ENCODE measurements around the gene FBXO8.
"Not testable (repeated sequence)": the region's sequence is repeated elsewhere in the genome, so short reads cannot be mapped to it uniquely, and the experiment has no call there.

The FBXO8 gene

DNA sequence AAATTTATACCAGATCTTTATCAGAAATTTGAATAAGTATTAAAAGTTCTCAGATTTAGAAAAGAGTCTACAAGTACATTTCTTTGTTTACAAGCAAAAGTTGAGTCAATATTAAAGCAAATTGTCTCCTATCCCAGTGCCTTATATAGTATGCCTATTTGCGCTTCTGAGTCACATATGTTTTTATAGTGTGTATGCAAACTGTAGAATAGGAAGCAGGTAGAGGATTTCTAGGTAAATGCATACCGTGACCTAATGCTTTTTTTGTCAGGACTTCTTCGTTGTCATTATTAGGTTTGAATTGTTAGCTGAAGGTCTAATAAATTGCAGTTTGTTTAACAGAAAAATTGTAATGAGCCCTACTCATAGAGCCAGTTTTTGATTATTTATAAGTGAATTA lies 22.5 kb upstream of the FBXO8 start:
- Mint-ChIP-seq H3K9me3 (no peaks in the 10 kb centered on the region), H3K27ac (no peak overlapping the region), H3K4me3 (no peak overlapping the region), H3K27me3 (no peaks in the 10 kb centered on the region), H3K36me3 (ENCODE audit: low read depth) (peaks cover 74% of the 10 kb centered on the region), H3K4me1 (ENCODE audit: low read depth) (no peaks in the 10 kb centered on the region)
- DNase-seq = no peak

GRCh38 chr4:174304664-174305063 lies 21.2 kb upstream of the FBXO8 start:
- no peaks in the 10 kb centered on the region for H3K9me3 Mint-ChIP-seq
- H3K4me1 Mint-ChIP-seq (ENCODE audit: low read depth) = peaks cover 6% of the 10 kb centered on the region
- peaks cover 81% of the 10 kb centered on the region for H3K36me3 Mint-ChIP-seq (ENCODE audit: low read depth)
- no peak overlapping the region for H3K4me3 Mint-ChIP-seq
- H3K27me3 Mint-ChIP-seq = no peaks in the 10 kb centered on the region
- no peak overlapping the region for H3K27ac Mint-ChIP-seq
- DNase-seq = no peak

GRCh38 chr4:174303687-174304086 lies 20.2 kb upstream of the FBXO8 start:
- H3K9me3 Mint-ChIP-seq = no peaks in the 10 kb centered on the region

DNA sequence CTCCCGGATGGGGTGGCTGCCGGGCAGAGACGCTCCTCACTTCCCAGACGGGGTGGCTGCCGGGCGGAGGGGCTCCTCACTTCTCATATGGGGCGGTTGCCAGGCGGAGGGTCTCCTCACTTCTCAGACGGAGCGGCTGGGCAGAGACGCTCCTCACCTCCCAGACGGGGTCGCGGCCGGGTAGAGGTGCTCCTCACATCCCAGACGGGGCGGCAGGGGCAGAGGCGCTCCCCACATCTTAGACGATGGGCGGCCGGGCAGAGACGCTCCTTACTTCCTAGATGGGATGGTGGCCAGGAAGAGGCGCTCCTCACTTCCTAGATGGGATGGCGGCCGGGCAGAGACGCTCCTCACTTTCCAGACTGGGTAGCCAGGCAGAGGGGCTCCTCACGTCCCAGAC lies 11.7 kb upstream of the FBXO8 start:
- H3K27me3 Mint-ChIP-seq, H3K4me3 Mint-ChIP-seq, H3K9me3 Mint-ChIP-seq, DNase-seq, H3K27ac Mint-ChIP-seq: not testable (repeated sequence)
- Mint-ChIP-seq H3K4me1 (ENCODE audit: low read depth) (peaks cover 14% of the 10 kb centered on the region), H3K36me3 (ENCODE audit: low read depth) (peaks cover 55% of the 10 kb centered on the region)

More at GRCh38 chr4:174303687-174304086, 20.2 kb upstream of the FBXO8 start:
- peaks cover 6% of the 10 kb centered on the region for H3K4me1 Mint-ChIP-seq (ENCODE audit: low read depth)
- no peak overlapping the region for H3K27ac Mint-ChIP-seq
- no peak for DNase-seq
- no peaks in the 10 kb centered on the region for H3K27me3 Mint-ChIP-seq
- peaks cover 82% of the 10 kb centered on the region for H3K36me3 Mint-ChIP-seq (ENCODE audit: low read depth)
- H3K4me3 Mint-ChIP-seq = no peak overlapping the region

DNA sequence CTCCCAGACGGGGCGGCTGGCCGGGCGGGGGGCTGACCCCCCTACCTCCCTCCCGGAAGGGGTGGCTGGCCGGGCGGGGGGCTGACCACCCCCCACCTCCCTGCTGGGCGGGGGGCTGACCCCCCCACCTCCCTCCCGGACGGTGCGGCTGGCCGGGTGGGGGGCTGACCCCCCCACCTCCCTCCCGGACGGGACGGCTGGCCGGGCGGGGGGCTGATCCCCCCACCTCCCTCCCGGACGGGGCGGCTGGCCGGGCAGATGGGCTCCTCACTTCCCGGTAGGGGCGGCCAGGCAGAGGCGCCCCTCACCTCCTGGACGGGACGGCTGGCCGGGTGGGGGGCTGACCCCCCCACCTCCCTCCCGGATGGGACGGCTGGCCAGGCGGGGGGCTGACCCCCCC lies 11.2 kb upstream of the FBXO8 start:
- H3K4me1 Mint-ChIP-seq (ENCODE audit: low read depth) = peaks cover 11% of the 10 kb centered on the region
- DNase-seq, H3K27ac Mint-ChIP-seq, H3K4me3 Mint-ChIP-seq, H3K27me3 Mint-ChIP-seq, H3K9me3 Mint-ChIP-seq: not testable (repeated sequence)
- peaks cover 50% of the 10 kb centered on the region for H3K36me3 Mint-ChIP-seq (ENCODE audit: low read depth)

DNA sequence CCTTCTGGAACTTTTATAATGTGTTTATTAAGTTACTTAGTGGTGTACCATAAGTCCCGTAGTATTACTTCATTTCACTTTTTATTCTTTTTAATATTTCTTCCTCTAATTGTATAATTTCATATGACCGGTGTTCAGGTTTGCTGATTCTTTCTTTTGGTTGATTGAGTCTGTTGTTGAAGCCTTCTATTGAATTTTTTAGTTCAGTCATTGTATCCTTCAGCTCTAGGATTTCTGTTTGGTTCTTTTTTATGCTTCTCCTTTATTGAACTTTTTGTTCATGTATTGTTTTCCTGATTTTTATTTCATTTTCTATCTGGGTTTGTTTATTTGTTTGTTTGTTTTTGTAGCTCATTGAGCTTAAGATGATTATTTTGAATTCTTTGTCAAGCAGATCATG lies 9.0 kb upstream of the FBXO8 start:
- H3K36me3 Mint-ChIP-seq (ENCODE audit: low read depth) = peaks cover 36% of the 10 kb centered on the region
- DNase-seq = no peak
- peaks cover 24% of the 10 kb centered on the region for H3K4me1 Mint-ChIP-seq (ENCODE audit: low read depth)
- peaks cover 7% of the 10 kb centered on the region for H3K9me3 Mint-ChIP-seq
- no peak overlapping the region for H3K4me3 Mint-ChIP-seq
- no peaks in the 10 kb centered on the region for H3K27me3 Mint-ChIP-seq
- H3K27ac Mint-ChIP-seq = no peak overlapping the region

DNA sequence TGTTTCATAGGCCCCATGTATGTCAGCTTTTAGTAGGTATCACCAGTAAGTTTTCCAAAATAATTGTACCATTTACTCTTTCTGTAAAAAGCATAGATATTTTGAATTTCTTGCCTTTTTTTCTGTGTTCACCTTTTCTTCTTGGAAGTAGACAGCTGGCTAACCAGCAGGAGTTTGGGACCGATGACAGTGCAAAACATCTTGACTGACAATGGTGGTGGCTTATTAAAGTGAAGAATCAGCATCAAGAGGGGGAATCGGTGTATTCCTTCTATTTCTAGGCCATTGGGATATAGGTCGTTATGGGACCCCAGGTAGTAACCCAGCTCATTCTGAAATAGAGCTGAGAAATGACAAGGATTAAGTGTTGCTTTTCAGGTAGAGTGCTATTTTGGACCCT lies 3.4 kb upstream of the FBXO8 start:
- H3K36me3 Mint-ChIP-seq (ENCODE audit: low read depth) = peaks cover 37% of the 10 kb centered on the region
- no peak for DNase-seq
- H3K4me3 Mint-ChIP-seq = no peak overlapping the region
- H3K9me3 Mint-ChIP-seq = no peaks in the 10 kb centered on the region
- peaks cover 50% of the 10 kb centered on the region for H3K4me1 Mint-ChIP-seq (ENCODE audit: low read depth)
- H3K27me3 Mint-ChIP-seq = no peaks in the 10 kb centered on the region
- H3K27ac Mint-ChIP-seq = no peak overlapping the region

- no peaks in the 10 kb centered on the region for H3K27me3 Mint-ChIP-seq
- H3K9me3 Mint-ChIP-seq = no peaks in the 10 kb centered on the region
- H3K4me1 Mint-ChIP-seq (ENCODE audit: low read depth) = peaks cover 68% of the 10 kb centered on the region
Observed at GRCh38 chr4:174284487-174284886, 1.0 kb upstream of the FBXO8 start.

GRCh38 chr4:174282836-174283506 lies 496 bp downstream of the FBXO8 start:
- peaks cover 49% of the 10 kb centered on the region for H3K36me3 Mint-ChIP-seq (ENCODE audit: low read depth)
- no peaks in the 10 kb centered on the region for H3K27me3 Mint-ChIP-seq
- peak overlapping the region; percentile 99 for H3K4me3 Mint-ChIP-seq
- H3K4me1 Mint-ChIP-seq (ENCODE audit: low read depth) = peaks cover 72% of the 10 kb centered on the region
- peak overlapping the region; percentile 99 for H3K27ac Mint-ChIP-seq
- peak; percentile 79 for DNase-seq
- H3K9me3 Mint-ChIP-seq = no peaks in the 10 kb centered on the region

More at GRCh38 chr4:174284487-174284886, 1.0 kb upstream of the FBXO8 start:
- Mint-ChIP-seq H3K36me3 (ENCODE audit: low read depth) (peaks cover 43% of the 10 kb centered on the region), H3K4me3 (peak overlapping the region; percentile 99), H3K27ac (peak overlapping the region; percentile 99)
- no peak for DNase-seq

- no peak overlapping the region for H3K27ac Mint-ChIP-seq
- no peaks in the 10 kb centered on the region for H3K9me3 Mint-ChIP-seq
- no peaks in the 10 kb centered on the region for H3K27me3 Mint-ChIP-seq
- H3K36me3 Mint-ChIP-seq (ENCODE audit: low read depth) = peaks cover 43% of the 10 kb centered on the region
- DNase-seq = no peak
- H3K4me1 Mint-ChIP-seq (ENCODE audit: low read depth) = peaks cover 74% of the 10 kb centered on the region
- H3K4me3 Mint-ChIP-seq = peak overlapping the region; percentile 99
Observed at GRCh38 chr4:174281901-174282300, 1.6 kb downstream of the FBXO8 start.

- Mint-ChIP-seq H3K27me3 (no peaks in the 10 kb centered on the region), H3K4me3 (no peak overlapping the region), H3K9me3 (no peaks in the 10 kb centered on the region), H3K27ac (no peak overlapping the region), H3K36me3 (ENCODE audit: low read depth) (peaks cover 38% of the 10 kb centered on the region), H3K4me1 (ENCODE audit: low read depth) (peaks cover 70% of the 10 kb centered on the region)
- no peak for DNase-seq
Observed at GRCh38 chr4:174281182-174281737, 2.2 kb downstream of the FBXO8 start.

- peaks cover 66% of the 10 kb centered on the region for H3K4me1 Mint-ChIP-seq (ENCODE audit: low read depth)
- H3K9me3 Mint-ChIP-seq = no peaks in the 10 kb centered on the region
- H3K4me3 Mint-ChIP-seq = no peak overlapping the region
- H3K27me3 Mint-ChIP-seq = no peaks in the 10 kb centered on the region
- DNase-seq = no peak
- peaks cover 36% of the 10 kb centered on the region for H3K36me3 Mint-ChIP-seq (ENCODE audit: low read depth)
- no peak overlapping the region for H3K27ac Mint-ChIP-seq
Observed at GRCh38 chr4:174279433-174280155, 3.9 kb downstream of the FBXO8 start.

DNA sequence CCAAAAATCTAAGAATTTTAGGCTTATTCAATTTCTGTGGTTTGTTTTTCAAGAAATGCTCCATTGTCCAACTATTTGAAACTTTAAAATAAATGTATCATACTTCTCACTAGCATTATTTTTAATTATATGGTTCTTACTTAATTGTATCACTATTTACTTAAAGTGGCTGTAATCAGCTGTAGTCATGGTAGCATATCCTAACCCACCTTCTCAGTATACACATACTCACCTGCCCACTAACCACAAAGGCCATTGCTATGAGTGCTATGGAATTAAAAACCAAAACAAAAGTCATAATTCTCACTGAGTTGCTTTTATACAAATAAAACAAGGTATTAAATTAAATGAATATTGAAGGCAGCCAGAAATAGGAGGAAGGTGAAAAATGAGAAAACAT lies 5.0 kb downstream of the FBXO8 start:
- H3K27me3 Mint-ChIP-seq = no peaks in the 10 kb centered on the region
- no peaks in the 10 kb centered on the region for H3K9me3 Mint-ChIP-seq
- DNase-seq = no peak
- peaks cover 27% of the 10 kb centered on the region for H3K36me3 Mint-ChIP-seq (ENCODE audit: low read depth)
- no peak overlapping the region for H3K4me3 Mint-ChIP-seq
- no peak overlapping the region for H3K27ac Mint-ChIP-seq
- H3K4me1 Mint-ChIP-seq (ENCODE audit: low read depth) = peaks cover 71% of the 10 kb centered on the region

DNA sequence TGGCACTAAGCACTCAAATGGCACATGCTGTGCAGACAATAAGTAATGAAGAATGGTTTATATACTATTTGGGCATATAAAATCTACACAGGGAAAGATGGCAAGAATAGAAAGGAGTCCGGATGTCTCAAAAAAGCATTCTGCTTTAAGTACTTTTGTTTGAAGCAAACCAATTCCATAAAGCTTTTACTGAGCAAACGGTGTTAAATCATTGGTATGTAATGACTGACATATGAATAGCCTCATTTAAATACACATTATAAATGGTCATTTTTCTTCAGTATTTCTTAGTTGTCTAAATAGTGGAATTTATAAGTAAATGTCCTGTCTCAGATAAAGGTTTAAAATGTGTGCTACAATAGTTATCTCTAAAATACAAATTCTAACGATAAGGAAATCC lies 6.0 kb downstream of the FBXO8 start:
- H3K27me3 Mint-ChIP-seq = no peaks in the 10 kb centered on the region
- peaks cover 26% of the 10 kb centered on the region for H3K36me3 Mint-ChIP-seq (ENCODE audit: low read depth)
- H3K4me3 Mint-ChIP-seq = no peak overlapping the region
- H3K9me3 Mint-ChIP-seq = no peaks in the 10 kb centered on the region
- peaks cover 72% of the 10 kb centered on the region for H3K4me1 Mint-ChIP-seq (ENCODE audit: low read depth)
- no peak overlapping the region for H3K27ac Mint-ChIP-seq
- DNase-seq = no peak

- H3K27me3 Mint-ChIP-seq = no peaks in the 10 kb centered on the region
- no peaks in the 10 kb centered on the region for H3K9me3 Mint-ChIP-seq
- H3K4me3 Mint-ChIP-seq = no peak overlapping the region
- H3K36me3 Mint-ChIP-seq (ENCODE audit: low read depth) = peaks cover 23% of the 10 kb centered on the region
- DNase-seq = no peak
- peaks cover 61% of the 10 kb centered on the region for H3K4me1 Mint-ChIP-seq (ENCODE audit: low read depth)
- no peak overlapping the region for H3K27ac Mint-ChIP-seq
Observed at GRCh38 chr4:174275101-174275500, 8.4 kb downstream of the FBXO8 start.
